Neuron (in vitro differentiated cells): Measurements from ENCODE around the gene CSN3.
"Not testable (repeated sequence)": the region's sequence is repeated elsewhere in the genome, so short reads cannot be mapped to it uniquely, and the experiment has no call there.

Source experiments
- H2AFZ ChIP-seq: one replicate; pipeline ENCODE4 v1.6.1; 2013; ENCODE audit warnings: low read depth, mild to moderate bottlenecking, inconsistent platforms, low read length, moderate library complexity
- H3K27me3 ChIP-seq: one replicate; pipeline ENCODE4 v1.6.1; 2013; ENCODE audit warnings: low read length; ENCODE audit not compliant: insufficient read depth
- H3K36me3 ChIP-seq: one replicate; pipeline ENCODE4 v1.6.1; 2013; ENCODE audit warnings: low read length; ENCODE audit not compliant: insufficient read depth
- H3K4me1 ChIP-seq: one replicate; pipeline ENCODE4 v1.6.1; 2013; ENCODE audit warnings: low read length; ENCODE audit not compliant: insufficient read depth
- H3K4me3 ChIP-seq: 2 replicates; pipeline ENCODE4 v1.5.1; 2013; ENCODE audit warnings: mild to moderate bottlenecking, low read length, moderate library complexity
- H3K9me3 ChIP-seq: one replicate; pipeline ENCODE4 v1.6.1; 2013; ENCODE audit warnings: low read length

Gene CSN3, protein sequence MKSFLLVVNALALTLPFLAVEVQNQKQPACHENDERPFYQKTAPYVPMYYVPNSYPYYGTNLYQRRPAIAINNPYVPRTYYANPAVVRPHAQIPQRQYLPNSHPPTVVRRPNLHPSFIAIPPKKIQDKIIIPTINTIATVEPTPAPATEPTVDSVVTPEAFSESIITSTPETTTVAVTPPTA

GRCh38 chr4:70242297-70242696 is at the start of gene CSN3:
Gene CSN3 (plus strand): TSS chr4:70242597. CDS start chr4:70244820, 2,223 bp downstream.
- not testable (repeated sequence) for H3K27me3 ChIP-seq, H2AFZ ChIP-seq, H3K9me3 ChIP-seq, H3K4me3 ChIP-seq, H3K36me3 ChIP-seq, H3K4me1 ChIP-seq

DNA sequence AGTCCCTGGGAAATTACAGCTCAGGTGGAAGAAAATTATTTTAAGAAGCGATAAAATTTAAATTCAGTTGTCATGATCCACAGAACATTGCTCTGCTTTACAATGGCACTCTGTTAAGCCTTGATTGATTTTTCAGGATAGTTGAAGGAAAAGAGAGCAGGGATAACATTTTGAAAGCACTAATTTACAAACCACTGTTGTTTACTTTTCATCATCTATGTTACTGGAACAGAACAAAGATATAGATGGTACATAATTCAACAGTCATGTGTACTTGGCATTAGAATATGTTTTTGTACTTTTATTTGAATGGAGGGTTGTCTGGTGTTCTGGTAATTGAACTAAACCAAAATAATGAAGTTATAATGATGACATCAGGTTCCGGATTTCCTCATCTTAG is 49.5 kb upstream of the CSN3 start:
- Histone ChIP-seq H3K27me3 (no peaks in the 10 kb centered on the region), H2AFZ (no peak overlapping the region), H3K36me3 (no peaks in the 10 kb centered on the region), H3K4me1 (no peaks in the 10 kb centered on the region), H3K4me3 (no peak overlapping the region), H3K9me3 (no peaks in the 10 kb centered on the region)

- Histone ChIP-seq H2AFZ (no peak within 1 kb of the TSS), H3K36me3 (no peaks in the 10 kb centered on the region), H3K4me3 (no peak within 1 kb of the TSS), H3K4me1 (no peaks in the 10 kb centered on the region), H3K9me3 (no peaks in the 10 kb centered on the region), H3K27me3 (no peaks in the 10 kb centered on the region)
These were observed 47.0 kb upstream of the CSN3 start, which contains the start of gene ODAM for GRCh38 chr4:70195425-70195824. Gene ODAM (plus strand): TSS chr4:70195725. CDS start chr4:70196544, 819 bp downstream.

DNA sequence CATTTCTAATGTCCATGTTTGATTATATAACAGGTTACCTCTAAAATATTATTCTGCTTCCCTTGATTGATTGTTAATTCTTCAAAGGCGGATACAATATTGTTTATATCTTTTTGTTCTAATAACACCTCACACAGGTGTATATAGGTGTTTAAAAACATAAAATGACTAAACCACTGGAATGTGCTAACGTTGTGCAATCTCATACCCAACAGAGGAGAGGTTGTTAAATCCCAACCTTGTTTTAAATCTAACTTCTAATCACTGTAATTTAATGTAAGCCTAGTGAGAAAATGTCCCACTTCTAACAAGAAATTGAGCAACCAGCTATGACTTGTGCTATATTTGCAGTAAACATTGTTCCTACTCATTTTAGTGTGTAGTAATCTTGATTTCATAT is 45.5 kb upstream of the CSN3 start:
- H3K4me3 ChIP-seq = no peak overlapping the region
- no peaks in the 10 kb centered on the region for H3K9me3 ChIP-seq
- no peaks in the 10 kb centered on the region for H3K36me3 ChIP-seq
- no peaks in the 10 kb centered on the region for H3K27me3 ChIP-seq
- no peaks in the 10 kb centered on the region for H3K4me1 ChIP-seq
- H2AFZ ChIP-seq = no peak overlapping the region

GRCh38 chr4:70197842-70198241 is 44.6 kb upstream of the CSN3 start:
- H2AFZ ChIP-seq = no peak overlapping the region
- H3K4me3 ChIP-seq = no peak overlapping the region
- no peaks in the 10 kb centered on the region for H3K36me3 ChIP-seq
- no peaks in the 10 kb centered on the region for H3K27me3 ChIP-seq
- H3K9me3 ChIP-seq = no peaks in the 10 kb centered on the region
- H3K4me1 ChIP-seq = no peaks in the 10 kb centered on the region

DNA sequence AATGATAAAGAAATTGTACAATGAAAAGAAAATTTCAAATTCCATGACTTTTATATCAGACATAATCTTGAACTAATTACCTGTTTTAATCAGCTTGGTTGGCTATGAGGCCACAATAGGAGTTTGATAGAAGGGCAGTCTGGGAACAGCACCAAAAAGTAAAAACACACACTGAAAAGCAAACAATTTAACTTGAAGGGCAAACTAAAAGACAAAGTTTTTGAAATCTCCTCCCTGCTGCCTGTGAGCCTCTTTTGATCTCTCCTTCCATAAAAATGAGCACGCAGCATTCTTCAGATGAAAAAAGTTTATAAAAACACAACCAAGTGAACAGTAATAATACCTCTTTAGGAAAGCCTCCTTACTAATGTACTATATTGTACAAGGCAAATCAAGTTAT is 38.8 kb upstream of the CSN3 start:
- H3K9me3 ChIP-seq = no peaks in the 10 kb centered on the region
- no peaks in the 10 kb centered on the region for H3K27me3 ChIP-seq

DNA sequence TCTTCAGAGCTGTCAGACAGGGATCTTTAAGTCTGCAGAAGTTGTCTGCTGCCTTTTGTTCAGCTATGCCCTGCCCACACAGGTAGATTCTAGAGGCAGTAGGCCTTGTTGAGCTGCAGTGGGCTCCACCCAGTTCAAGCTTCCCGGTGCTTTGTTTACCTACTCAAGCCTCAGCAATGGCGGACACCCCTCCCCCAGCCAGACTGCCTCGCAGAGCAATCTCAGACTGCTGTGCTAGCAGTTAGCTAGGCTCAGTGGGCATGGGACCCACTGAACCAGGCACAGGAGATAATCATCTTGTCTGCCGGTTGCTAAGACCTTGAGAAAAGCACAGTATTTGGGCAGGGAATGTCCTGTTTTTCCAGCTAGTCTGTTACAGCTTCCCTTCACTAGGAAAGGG is 29.6 kb upstream of the CSN3 start:
- H3K9me3 ChIP-seq, H3K27me3 ChIP-seq, H3K4me3 ChIP-seq, H3K4me1 ChIP-seq, H3K36me3 ChIP-seq, H2AFZ ChIP-seq: not testable (repeated sequence)

More for the DNA sequence above, 38.8 kb upstream of the CSN3 start:
- Histone ChIP-seq H2AFZ (no peak overlapping the region), H3K36me3 (no peaks in the 10 kb centered on the region), H3K4me1 (no peaks in the 10 kb centered on the region), H3K4me3 (no peak overlapping the region)

DNA sequence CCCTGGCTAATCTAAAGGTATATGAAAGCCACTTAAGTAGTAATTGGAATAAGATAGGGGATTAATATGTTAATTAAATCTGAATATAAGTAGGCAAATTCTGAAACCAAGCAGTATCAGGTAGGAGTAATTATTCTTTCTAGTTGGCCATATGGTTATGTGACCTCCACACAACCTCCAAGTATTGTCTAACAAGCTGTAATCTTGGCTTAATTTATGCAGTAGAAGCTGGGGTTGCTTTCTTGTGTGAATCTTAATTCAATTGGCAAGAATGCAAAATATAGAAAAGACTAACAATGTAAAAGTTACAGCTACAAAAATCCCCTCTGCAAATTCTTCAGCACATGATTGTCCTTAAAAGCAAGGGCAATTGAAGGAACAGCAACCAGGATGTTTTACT is 26.3 kb upstream of the CSN3 start:
- not testable (repeated sequence) for H3K36me3 ChIP-seq, H2AFZ ChIP-seq, H3K4me1 ChIP-seq, H3K27me3 ChIP-seq, H3K9me3 ChIP-seq, H3K4me3 ChIP-seq

DNA sequence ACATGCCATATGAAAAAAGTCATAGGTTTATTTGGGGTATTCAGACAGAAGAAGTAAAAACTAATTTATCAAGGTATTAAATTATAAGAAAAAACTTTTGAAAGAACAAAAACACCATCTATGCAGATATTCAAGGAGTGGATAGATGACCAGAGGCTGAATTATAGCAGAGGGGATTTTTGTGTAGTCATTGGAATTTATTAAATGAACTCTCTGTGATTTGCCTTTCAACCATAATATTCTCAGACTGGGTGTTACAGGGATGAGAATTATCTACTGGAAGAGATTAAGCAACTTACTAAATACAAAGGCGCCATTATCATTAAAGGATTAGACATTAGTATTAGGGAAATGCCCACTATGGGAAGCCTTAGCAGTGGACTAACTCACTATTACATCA is 25.8 kb upstream of the CSN3 start:
- H3K27me3 ChIP-seq, H3K4me3 ChIP-seq, H3K36me3 ChIP-seq, H3K9me3 ChIP-seq, H3K4me1 ChIP-seq, H2AFZ ChIP-seq: not testable (repeated sequence)

DNA sequence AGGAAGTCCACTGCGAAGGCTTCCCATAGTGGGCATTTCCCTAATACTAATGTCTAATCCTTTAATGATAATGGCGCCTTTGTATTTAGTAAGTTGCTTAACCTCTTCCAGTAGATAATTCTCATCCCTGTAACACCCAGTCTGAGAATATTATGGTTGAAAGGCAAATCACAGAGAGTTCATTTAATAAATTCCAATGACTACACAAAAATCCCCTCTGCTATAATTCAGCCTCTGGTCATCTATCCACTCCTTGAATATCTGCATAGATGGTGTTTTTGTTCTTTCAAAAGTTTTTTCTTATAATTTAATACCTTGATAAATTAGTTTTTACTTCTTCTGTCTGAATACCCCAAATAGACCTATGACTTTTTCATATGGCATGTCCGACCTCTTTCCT is 21.0 kb upstream of the CSN3 start:
- H3K4me1 ChIP-seq, H3K36me3 ChIP-seq, H3K27me3 ChIP-seq, H2AFZ ChIP-seq, H3K4me3 ChIP-seq, H3K9me3 ChIP-seq: not testable (repeated sequence)

- H3K27me3 ChIP-seq, H3K36me3 ChIP-seq, H3K4me1 ChIP-seq, H3K4me3 ChIP-seq, H3K9me3 ChIP-seq, H2AFZ ChIP-seq: not testable (repeated sequence)
These were observed 20.6 kb upstream of the CSN3 start for GRCh38 chr4:70221818-70222217.

DNA sequence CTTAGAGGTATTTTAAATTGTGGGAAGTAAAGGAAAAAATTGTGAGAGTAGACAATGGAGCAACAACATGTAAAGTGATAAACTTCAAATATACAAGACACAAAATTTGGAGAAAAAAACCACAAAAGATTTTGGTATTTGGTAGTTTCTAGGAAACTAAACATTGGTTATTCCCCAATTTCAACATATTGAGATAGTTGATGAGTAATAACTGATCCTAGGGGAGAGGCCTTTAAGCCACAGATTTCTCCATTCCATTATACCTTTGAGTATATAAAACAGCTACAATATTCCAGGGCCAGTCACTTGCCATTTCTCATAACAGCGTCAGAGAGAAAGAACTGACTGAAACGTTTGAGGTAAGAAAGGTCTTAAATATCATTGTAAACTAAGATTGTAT is 16.6 kb upstream of the CSN3 start, which contains the start of gene FDCSP:
Gene FDCSP, plus strand, starts transcription at position 301 of the 400 bp plus-strand sequence. CDS start 5,071 bp downstream, outside the sequence.
- Histone ChIP-seq H3K36me3 (no peaks in the 10 kb centered on the region), H3K27me3 (no peaks in the 10 kb centered on the region), H3K9me3 (no peaks in the 10 kb centered on the region), H2AFZ (no peak within 1 kb of the TSS), H3K4me3 (no peak within 1 kb of the TSS), H3K4me1 (no peaks in the 10 kb centered on the region)

GRCh38 chr4:70236125-70236524 is 6.3 kb upstream of the CSN3 start:
- H2AFZ ChIP-seq = no peak overlapping the region
- no peaks in the 10 kb centered on the region for H3K36me3 ChIP-seq

GRCh38 chr4:70239131-70239883 is 3.1 kb upstream of the CSN3 start:
- Histone ChIP-seq H3K36me3 (no peaks in the 10 kb centered on the region), H3K4me3 (no peak overlapping the region), H3K9me3 (no peaks in the 10 kb centered on the region), H2AFZ (no peak overlapping the region), H3K4me1 (no peaks in the 10 kb centered on the region), H3K27me3 (no peaks in the 10 kb centered on the region)

More at GRCh38 chr4:70236125-70236524, 6.3 kb upstream of the CSN3 start:
- no peak overlapping the region for H3K4me3 ChIP-seq
- no peaks in the 10 kb centered on the region for H3K4me1 ChIP-seq
- no peaks in the 10 kb centered on the region for H3K9me3 ChIP-seq
- H3K27me3 ChIP-seq = no peaks in the 10 kb centered on the region
